ENCODE results near the gene FBXO41.
"Not testable (repeated sequence)": the region's sequence is repeated elsewhere in the genome, so short reads cannot be mapped to it uniquely, and the experiment has no call there.

FBXO41 gene

GRCh38 chr2:73262691-73263429, 21.4 kb downstream of the FBXO41 start:
- H3K4me3 ChIP-seq (ENCODE audit: low read depth in 1 of 2, low read length in 2 of 2); H3K27me3 ChIP-seq (ENCODE audit: control insufficient read depth in 1 of 2, insufficient read depth in 2 of 2, low read length in 2 of 2); H3K27ac ChIP-seq (ENCODE audit: low read depth, low read length); H3K36me3 ChIP-seq (ENCODE audit: control insufficient read depth in 1 of 2, insufficient read depth in 2 of 2, low read length in 2 of 2); H3K4me1 ChIP-seq (ENCODE audit: control insufficient read depth in 1 of 2, insufficient read depth in 2 of 2, low read length in 2 of 2); H3K9me3 ChIP-seq (ENCODE audit: control insufficient read depth in 1 of 2, low read length in 2 of 2); H3K9ac ChIP-seq (ENCODE audit: low read depth in 1 of 2, low read length in 2 of 2): not testable (repeated sequence)

- peaks cover 0 to 3% of the 10 kb centered on the region in 2 donors for H3K27me3 ChIP-seq (ENCODE audit: control insufficient read depth in 1 of 2, insufficient read depth in 2 of 2, low read length in 2 of 2)
- no peak overlapping the region for H3K9ac ChIP-seq (ENCODE audit: low read depth in 1 of 2, low read length in 2 of 2)
- H3K36me3 ChIP-seq (ENCODE audit: control insufficient read depth in 1 of 2, insufficient read depth in 2 of 2, low read length in 2 of 2) = no peaks in the 10 kb centered on the region
- H3K4me1 ChIP-seq (ENCODE audit: control insufficient read depth in 1 of 2, insufficient read depth in 2 of 2, low read length in 2 of 2) = no peaks in the 10 kb centered on the region
- H3K9me3 ChIP-seq (ENCODE audit: control insufficient read depth in 1 of 2, low read length in 2 of 2) = no peaks in the 10 kb centered on the region
- H3K4me3 ChIP-seq (ENCODE audit: low read depth in 1 of 2, low read length in 2 of 2) = no peak overlapping the region
- no peak overlapping the region for H3K27ac ChIP-seq (ENCODE audit: low read depth, low read length)
These were observed 22.1 kb downstream of the FBXO41 start for GRCh38 chr2:73262108-73262651.

- H3K9me3 ChIP-seq (ENCODE audit: control insufficient read depth in 1 of 2, low read length in 2 of 2) = no peaks in the 10 kb centered on the region
- no peaks in the 10 kb centered on the region for H3K27me3 ChIP-seq (ENCODE audit: control insufficient read depth in 1 of 2, insufficient read depth in 2 of 2, low read length in 2 of 2)
- H3K27ac ChIP-seq (ENCODE audit: low read depth, low read length) = no peak overlapping the region
- no peak overlapping the region for H3K4me3 ChIP-seq (ENCODE audit: low read depth in 1 of 2, low read length in 2 of 2)
- no peak overlapping the region for H3K9ac ChIP-seq (ENCODE audit: low read depth in 1 of 2, low read length in 2 of 2)
- H3K4me1 ChIP-seq (ENCODE audit: control insufficient read depth in 1 of 2, insufficient read depth in 2 of 2, low read length in 2 of 2) = no peaks in the 10 kb centered on the region
- no peaks in the 10 kb centered on the region for H3K36me3 ChIP-seq (ENCODE audit: control insufficient read depth in 1 of 2, insufficient read depth in 2 of 2, low read length in 2 of 2)
These were observed 23.8 kb downstream of the FBXO41 start for GRCh38 chr2:73260338-73260984.

- no peaks in the 10 kb centered on the region for H3K36me3 ChIP-seq (ENCODE audit: control insufficient read depth in 1 of 2, insufficient read depth in 2 of 2, low read length in 2 of 2)
- no peaks in the 10 kb centered on the region for H3K27me3 ChIP-seq (ENCODE audit: control insufficient read depth in 1 of 2, insufficient read depth in 2 of 2, low read length in 2 of 2)
These were observed 24.5 kb downstream of the FBXO41 start for GRCh38 chr2:73259704-73260337.

GRCh38 chr2:73259276-73259675, 25.0 kb downstream of the FBXO41 start:
- Histone ChIP-seq H3K27ac (ENCODE audit: low read depth, low read length) (no peak overlapping the region), H3K9ac (ENCODE audit: low read depth in 1 of 2, low read length in 2 of 2) (no peak overlapping the region), H3K4me3 (ENCODE audit: low read depth in 1 of 2, low read length in 2 of 2) (no peak overlapping the region), H3K36me3 (ENCODE audit: control insufficient read depth in 1 of 2, insufficient read depth in 2 of 2, low read length in 2 of 2) (peaks cover 0 to 5% of the 10 kb centered on the region in 2 donors), H3K4me1 (ENCODE audit: control insufficient read depth in 1 of 2, insufficient read depth in 2 of 2, low read length in 2 of 2) (no peaks in the 10 kb centered on the region), H3K9me3 (ENCODE audit: control insufficient read depth in 1 of 2, low read length in 2 of 2) (no peaks in the 10 kb centered on the region), H3K27me3 (ENCODE audit: control insufficient read depth in 1 of 2, insufficient read depth in 2 of 2, low read length in 2 of 2) (no peaks in the 10 kb centered on the region)

More at GRCh38 chr2:73259704-73260337, 24.5 kb downstream of the FBXO41 start:
- Histone ChIP-seq H3K9me3 (ENCODE audit: control insufficient read depth in 1 of 2, low read length in 2 of 2) (no peaks in the 10 kb centered on the region), H3K4me1 (ENCODE audit: control insufficient read depth in 1 of 2, insufficient read depth in 2 of 2, low read length in 2 of 2) (no peaks in the 10 kb centered on the region), H3K9ac (ENCODE audit: low read depth in 1 of 2, low read length in 2 of 2) (no peak overlapping the region), H3K4me3 (ENCODE audit: low read depth in 1 of 2, low read length in 2 of 2) (no peak overlapping the region), H3K27ac (ENCODE audit: low read depth, low read length) (no peak overlapping the region)

- H3K9me3 ChIP-seq (ENCODE audit: control insufficient read depth in 1 of 2, low read length in 2 of 2) = no peaks in the 10 kb centered on the region
- no peaks in the 10 kb centered on the region for H3K4me1 ChIP-seq (ENCODE audit: control insufficient read depth in 1 of 2, insufficient read depth in 2 of 2, low read length in 2 of 2)
- H3K27ac ChIP-seq (ENCODE audit: low read depth, low read length) = no peak overlapping the region
- H3K27me3 ChIP-seq (ENCODE audit: control insufficient read depth in 1 of 2, insufficient read depth in 2 of 2, low read length in 2 of 2) = no peaks in the 10 kb centered on the region
- H3K9ac ChIP-seq (ENCODE audit: low read depth in 1 of 2, low read length in 2 of 2) = no peak overlapping the region
- peaks cover 0 to 9% of the 10 kb centered on the region in 2 donors for H3K36me3 ChIP-seq (ENCODE audit: control insufficient read depth in 1 of 2, insufficient read depth in 2 of 2, low read length in 2 of 2)
- H3K4me3 ChIP-seq (ENCODE audit: low read depth in 1 of 2, low read length in 2 of 2) = no peak overlapping the region
These were observed 25.4 kb downstream of the FBXO41 start for GRCh38 chr2:73258913-73259215.

GRCh38 chr2:73258186-73258912, 25.9 kb downstream of the FBXO41 start:
- Histone ChIP-seq H3K9ac (ENCODE audit: low read depth in 1 of 2, low read length in 2 of 2) (no peak overlapping the region), H3K27ac (ENCODE audit: low read depth, low read length) (no peak overlapping the region), H3K4me3 (ENCODE audit: low read depth in 1 of 2, low read length in 2 of 2) (no peak overlapping the region), H3K36me3 (ENCODE audit: control insufficient read depth in 1 of 2, insufficient read depth in 2 of 2, low read length in 2 of 2) (peaks cover 0 to 14% of the 10 kb centered on the region in 2 donors), H3K9me3 (ENCODE audit: control insufficient read depth in 1 of 2, low read length in 2 of 2) (no peaks in the 10 kb centered on the region), H3K4me1 (ENCODE audit: control insufficient read depth in 1 of 2, insufficient read depth in 2 of 2, low read length in 2 of 2) (no peaks in the 10 kb centered on the region), H3K27me3 (ENCODE audit: control insufficient read depth in 1 of 2, insufficient read depth in 2 of 2, low read length in 2 of 2) (no peaks in the 10 kb centered on the region)

- Histone ChIP-seq H3K27me3 (ENCODE audit: control insufficient read depth in 1 of 2, insufficient read depth in 2 of 2, low read length in 2 of 2) (no peaks in the 10 kb centered on the region), H3K27ac (ENCODE audit: low read depth, low read length) (no peak overlapping the region), H3K4me3 (ENCODE audit: low read depth in 1 of 2, low read length in 2 of 2) (no peak overlapping the region), H3K9ac (ENCODE audit: low read depth in 1 of 2, low read length in 2 of 2) (no peak overlapping the region), H3K36me3 (ENCODE audit: control insufficient read depth in 1 of 2, insufficient read depth in 2 of 2, low read length in 2 of 2) (peaks cover 3 to 22% of the 10 kb centered on the region in 2 donors), H3K9me3 (ENCODE audit: control insufficient read depth in 1 of 2, low read length in 2 of 2) (no peaks in the 10 kb centered on the region), H3K4me1 (ENCODE audit: control insufficient read depth in 1 of 2, insufficient read depth in 2 of 2, low read length in 2 of 2) (no peaks in the 10 kb centered on the region)
These were observed 26.7 kb downstream of the FBXO41 start for GRCh38 chr2:73257425-73258125.

- H3K9ac ChIP-seq (ENCODE audit: low read depth in 1 of 2, low read length in 2 of 2) = no peak overlapping the region
- H3K36me3 ChIP-seq (ENCODE audit: control insufficient read depth in 1 of 2, insufficient read depth in 2 of 2, low read length in 2 of 2) = peaks cover 6 to 26% of the 10 kb centered on the region in 2 donors
- H3K27me3 ChIP-seq (ENCODE audit: control insufficient read depth in 1 of 2, insufficient read depth in 2 of 2, low read length in 2 of 2) = no peaks in the 10 kb centered on the region
- H3K27ac ChIP-seq (ENCODE audit: low read depth, low read length) = no peak overlapping the region
- H3K4me1 ChIP-seq (ENCODE audit: control insufficient read depth in 1 of 2, insufficient read depth in 2 of 2, low read length in 2 of 2) = no peaks in the 10 kb centered on the region
- H3K4me3 ChIP-seq (ENCODE audit: low read depth in 1 of 2, low read length in 2 of 2) = no peak overlapping the region
- H3K9me3 ChIP-seq (ENCODE audit: control insufficient read depth in 1 of 2, low read length in 2 of 2) = no peaks in the 10 kb centered on the region
These were observed 27.3 kb downstream of the FBXO41 start for GRCh38 chr2:73257021-73257420.

All from duodenal mucosa (tissue), 2 donors.